HG03135 (cell line): Measurements from ENCODE around the gene PIGC.
"Not testable (repeated sequence)": the region's sequence is repeated elsewhere in the genome, so short reads cannot be mapped to it uniquely, and the experiment has no call there.

Experiments used
- ATAC-seq: cut with Tn5 transposase; IDR thresholded peaks from one replicate; pipeline ENCODE4 v1.9.1; 2021; ENCODE audit warnings: mild to moderate bottlenecking, moderate library complexity; ENCODE audit not compliant: unreplicated experiment

Gene PIGC

DNA sequence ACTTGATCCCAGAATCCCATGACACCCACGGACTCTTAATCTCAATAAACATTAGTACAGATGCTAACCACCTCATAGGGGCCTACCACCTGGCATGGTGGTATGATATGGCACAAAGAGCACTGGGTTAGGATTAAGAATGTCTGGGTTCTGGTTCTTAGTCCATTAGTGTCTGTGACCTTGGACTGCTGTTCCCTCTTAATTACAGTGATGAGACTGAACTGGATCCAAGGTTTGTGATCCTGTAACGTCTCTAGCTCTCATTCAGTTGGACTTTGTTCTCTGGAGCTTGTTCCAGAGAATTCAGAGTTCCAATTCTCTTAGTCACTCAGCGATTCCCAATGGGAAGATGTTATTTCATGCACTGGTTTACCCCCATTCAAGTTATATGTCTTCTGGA is 23.6 kb upstream of the PIGC start:
- ATAC-seq = no peak

GRCh38 chr1:172466795-172467407 is 23.0 kb upstream of the PIGC start:
- no peak for ATAC-seq

- ATAC-seq = no peak
Observed at GRCh38 chr1:172465617-172466016, 21.7 kb upstream of the PIGC start.

DNA sequence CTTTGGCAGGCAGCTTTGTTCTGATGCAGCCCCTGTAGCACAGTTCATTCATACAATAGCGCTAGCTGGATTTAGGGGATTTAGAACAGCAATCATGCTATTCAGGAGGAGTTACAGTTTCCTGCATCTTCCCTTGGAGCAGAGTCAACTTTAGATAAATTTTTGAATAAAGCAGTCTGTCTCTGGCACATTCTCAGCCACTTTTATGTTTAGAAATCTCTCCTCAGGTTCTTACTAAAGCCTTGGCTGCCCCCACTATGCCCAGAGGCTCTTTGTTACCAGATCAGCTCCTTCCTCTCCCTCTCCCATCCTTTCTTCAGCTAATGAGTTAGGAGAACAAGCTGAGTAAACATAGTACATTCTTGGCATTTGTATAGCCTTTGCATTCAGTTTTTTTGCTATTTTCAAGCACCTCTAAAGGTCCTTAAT is 17.0 kb upstream of the PIGC start:
- no peak for ATAC-seq

- ATAC-seq = no peak
Observed at GRCh38 chr1:172460177-172460576, 16.3 kb upstream of the PIGC start.

- ATAC-seq = no peak
Observed at GRCh38 chr1:172457479-172458130, 13.7 kb upstream of the PIGC start.

- no peak for ATAC-seq
Observed at GRCh38 chr1:172456344-172456769, 12.5 kb upstream of the PIGC start.

DNA sequence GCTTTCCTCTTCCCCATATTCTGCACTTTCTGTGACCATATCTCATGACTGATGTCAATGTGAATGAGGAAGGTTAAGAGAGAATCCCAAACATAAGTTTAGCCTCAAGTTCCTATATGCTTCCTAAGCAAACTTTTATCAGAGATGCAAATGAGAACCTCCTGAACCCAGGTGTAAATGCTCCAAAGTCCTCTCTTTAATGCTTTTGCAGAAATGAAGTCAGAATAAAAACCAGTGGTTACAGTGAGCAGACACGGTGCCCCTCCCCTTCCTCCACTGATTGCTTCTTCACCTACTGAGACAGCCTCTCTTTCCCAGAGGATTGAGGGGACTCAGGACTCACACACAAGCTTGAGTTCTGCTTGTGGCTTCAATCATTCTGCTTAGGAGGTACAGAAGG is 11.6 kb upstream of the PIGC start:
- no peak for ATAC-seq

DNA sequence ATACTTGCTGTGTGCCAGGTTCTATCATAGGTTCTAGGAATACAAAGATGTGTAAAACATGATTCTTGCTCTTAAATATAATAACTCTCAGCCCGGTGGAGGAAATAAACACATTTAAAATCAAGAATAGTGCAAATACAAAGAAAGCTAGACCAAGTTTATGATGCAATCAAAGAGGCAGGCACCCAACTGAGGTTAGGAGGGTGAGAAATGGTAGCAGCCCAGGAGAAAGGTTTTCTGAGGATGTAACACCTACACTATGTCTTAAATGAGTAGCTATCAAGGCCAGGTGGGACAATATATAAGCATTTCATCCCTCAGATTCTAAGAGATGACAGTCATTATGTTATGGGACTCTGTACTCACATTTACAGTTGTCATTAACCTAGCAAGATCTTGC is 9.7 kb upstream of the PIGC start:
- no peak for ATAC-seq

- ATAC-seq = no peak
Observed at GRCh38 chr1:172453153-172453545, 9.3 kb upstream of the PIGC start.

DNA sequence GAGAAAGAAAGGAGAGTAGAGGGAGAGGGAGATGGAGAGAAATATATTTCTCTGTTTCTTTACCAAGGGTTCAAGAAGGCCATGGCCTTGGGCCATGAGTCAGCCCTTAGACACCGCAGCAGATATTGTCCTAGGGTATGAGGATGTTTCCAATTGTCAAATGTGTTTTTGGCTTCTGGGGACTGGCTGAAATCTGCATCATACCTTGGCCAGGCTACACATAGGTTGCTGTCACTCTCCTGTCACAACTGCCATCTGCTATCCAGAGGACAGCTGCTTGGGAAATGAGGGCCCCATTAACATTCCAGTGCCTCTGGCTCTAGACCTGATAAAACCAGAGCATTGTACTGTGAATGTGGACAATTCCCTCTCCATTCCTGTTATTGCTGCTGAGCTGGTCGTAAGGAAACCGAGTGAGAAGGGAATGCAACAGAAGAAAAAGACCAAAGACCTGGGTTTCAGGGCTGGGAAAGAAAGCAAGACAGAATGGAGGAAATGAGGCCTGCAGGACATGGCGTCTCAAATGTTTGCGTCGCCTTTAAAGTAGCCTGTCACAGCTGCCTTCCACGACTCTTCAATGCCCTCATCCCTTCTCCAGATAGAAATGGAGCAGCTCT is 8.8 kb upstream of the PIGC start:
- no peak for ATAC-seq

- no peak for ATAC-seq
Observed at GRCh38 chr1:172451002-172451443, 7.2 kb upstream of the PIGC start.

GRCh38 chr1:172450524-172450885 is 6.6 kb upstream of the PIGC start:
- no peak for ATAC-seq

GRCh38 chr1:172449585-172450523 is 6.0 kb upstream of the PIGC start:
- peak; percentile 73 for ATAC-seq

DNA sequence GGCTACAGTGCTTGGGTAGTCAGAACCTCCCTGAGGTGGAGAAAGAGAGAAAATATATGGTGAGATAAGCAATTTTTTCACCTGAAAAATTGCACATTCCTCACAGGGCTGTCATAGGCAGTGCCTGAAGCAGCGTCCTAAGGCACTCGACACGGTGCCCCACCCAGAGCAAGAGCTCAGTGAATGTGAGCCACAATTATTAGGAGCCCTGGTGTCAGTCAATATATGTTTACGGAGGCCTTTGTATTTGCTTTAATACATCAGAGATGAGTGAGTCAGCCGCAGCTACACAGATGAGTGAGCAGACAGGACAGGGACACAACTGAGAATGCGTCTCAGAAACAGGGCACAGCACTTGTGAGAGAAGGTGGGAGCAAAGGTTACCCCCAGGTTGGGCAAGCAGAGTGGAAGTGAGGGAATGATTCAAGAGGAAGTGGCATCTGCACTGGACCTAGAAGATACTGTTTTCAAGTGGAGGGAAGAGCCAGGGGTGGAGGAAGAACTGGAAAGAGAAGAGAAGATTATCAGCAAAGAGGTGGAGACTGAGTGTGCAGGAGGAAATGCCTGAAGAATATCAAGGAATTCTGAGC is 5.2 kb upstream of the PIGC start:
- no peak for ATAC-seq

GRCh38 chr1:172447641-172448040 is 3.8 kb upstream of the PIGC start:
- ATAC-seq = no peak

DNA sequence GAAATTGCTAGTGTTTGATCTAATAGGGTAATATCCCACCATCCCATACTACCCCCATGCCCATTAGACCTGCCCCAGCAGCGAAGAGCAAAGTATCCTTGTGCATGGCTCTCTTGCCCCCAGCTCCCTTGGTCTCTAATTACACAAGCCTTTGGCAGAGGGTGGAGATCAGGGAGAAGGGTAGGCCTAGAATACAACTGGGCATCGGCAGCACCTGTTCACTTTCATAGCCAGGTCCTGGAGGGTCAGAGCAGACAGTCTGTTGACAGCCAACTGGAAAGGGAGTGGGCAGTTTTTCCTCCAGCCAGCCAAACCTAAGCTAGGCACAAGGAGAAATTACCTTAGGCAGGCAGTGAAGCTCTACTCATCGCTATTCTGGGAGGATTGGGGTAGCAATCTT is 2.7 kb upstream of the PIGC start:
- ATAC-seq = no peak

DNA sequence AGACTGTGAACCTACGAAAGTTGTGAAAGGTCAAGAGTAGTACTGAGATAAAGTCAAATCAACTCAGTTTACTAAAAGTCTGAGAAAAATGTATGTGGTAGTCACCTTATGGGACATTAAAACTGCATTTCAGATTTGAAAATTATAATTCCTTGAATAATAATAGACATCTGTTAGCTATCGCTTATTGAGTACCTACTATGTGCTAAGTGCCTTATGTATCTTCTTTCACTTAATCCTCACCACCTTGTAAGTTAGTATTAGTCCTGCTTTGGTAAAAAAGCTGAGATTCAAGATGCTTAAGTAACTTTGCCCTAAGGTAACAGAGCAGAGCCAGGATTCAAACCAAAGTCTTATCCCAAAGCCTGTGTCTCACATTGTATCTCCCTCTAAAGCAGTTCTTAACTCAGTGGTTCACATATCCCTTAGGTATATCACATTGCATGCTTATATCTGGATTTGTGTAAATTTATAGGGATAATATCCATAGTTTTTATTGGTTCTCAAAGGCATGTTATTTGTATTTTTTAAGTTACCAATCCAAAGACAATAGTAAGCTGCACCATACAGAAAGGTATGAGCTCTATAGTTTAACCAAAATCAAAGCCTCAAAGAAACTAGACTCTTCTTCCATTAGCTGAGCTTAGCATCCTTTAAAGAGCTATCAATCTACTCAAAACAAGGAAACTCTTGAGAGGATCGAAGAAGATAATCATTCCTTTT is 865 bp downstream of the PIGC start:
- no peak for ATAC-seq

DNA sequence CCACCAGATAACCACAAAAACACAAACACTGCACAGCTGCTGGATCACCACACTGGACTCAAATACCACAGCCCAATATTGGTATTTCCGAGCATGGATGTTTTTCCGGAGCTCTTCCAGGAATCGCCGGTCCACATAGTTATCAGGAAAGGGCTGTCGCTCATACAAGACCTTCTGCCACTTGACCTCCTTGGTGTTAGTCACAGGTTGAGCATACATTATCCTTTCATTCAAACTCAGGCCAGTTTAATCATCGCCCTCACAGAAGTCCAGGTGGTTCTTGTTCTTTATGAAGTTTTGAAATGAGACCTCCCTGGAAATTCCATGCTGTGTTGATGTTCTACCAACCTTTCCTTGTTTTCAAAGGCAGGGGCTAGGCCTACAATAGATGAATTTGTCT is 1.5 kb downstream of the PIGC start:
- ATAC-seq = no peak

- not testable (repeated sequence) for ATAC-seq
Observed at GRCh38 chr1:172437183-172437582, 6.7 kb downstream of the PIGC start.
